PC-3 (cell line): ENCODE results near the gene KLHL36. TPM values are rescaled to one million over a fixed set of nuclear protein-coding genes. Genes with fewer than 3 reads are reported as not detected.

Source experiments
- ATAC-seq: fragments of 200-7000 bp; cut with Tn5 transposase; 2 replicates; pipeline ENCODE4 v1.9.1; 2020; ENCODE audit warnings: mild to moderate bottlenecking, moderate library complexity
- BruUV-seq: library from RNA; stranded (reverse); fragments of 400-500 nt; replicated peaks from 2 replicates; lab custom pipeline; 2021; lab: Mats Ljungman, UMichigan
- CTCF ChIA-PET: fragments of 300-600 bp; sonication (Branson Sonifier 250); formaldehyde crosslinking; loops from one replicate; lab custom pipeline; 2022; ENCODE audit warnings: antibody characterized with exemption; lab: Charles Lee
- POLR2A ChIA-PET: fragments of 300-600 bp; sonication (Branson Sonifier 250); formaldehyde crosslinking; loops from one replicate; lab custom pipeline; 2022; ENCODE audit warnings: antibody characterized with exemption; ENCODE audit not compliant: unreplicated experiment; lab: Charles Lee
- DNase-seq: peaks from one replicate; pipeline ENCODE4 v3.0.0-alpha.2; 2015
- H2AFZ ChIP-seq: fragments of 300-600 bp; sonication (generic); 2 replicates; pipeline ENCODE4 v1.6.0; 2016; ENCODE audit warnings: antibody characterized with exemption, low read length
- H3F3A ChIP-seq: fragments of 300-600 bp; sonication (generic); one replicate; pipeline ENCODE4 v1.6.0; 2017; ENCODE audit warnings: antibody characterized with exemption, low read length, control low read depth, mild to moderate bottlenecking; ENCODE audit not compliant: unreplicated experiment
- H3K27ac ChIP-seq: fragments of 300-600 bp; sonication (generic); 2 replicates; pipeline ENCODE4 v1.5.1; 2016; ENCODE audit warnings: mild to moderate bottlenecking, low read length
- H3K27me3 ChIP-seq: fragments of 300-600 bp; sonication (generic); 2 replicates; pipeline ENCODE4 v1.6.1; 2016; ENCODE audit warnings: low read length, mixed read lengths
- H3K36me3 ChIP-seq: fragments of 300-600 bp; sonication (generic); 2 replicates; pipeline ENCODE4 v1.6.1; 2016; ENCODE audit warnings: low read depth, mixed run types, low read length, mixed read lengths
- H3K4me1 ChIP-seq: fragments of 300-600 bp; sonication (generic); 2 replicates; pipeline ENCODE4 v1.5.1; 2016; ENCODE audit warnings: low read length; ENCODE audit not compliant: insufficient read depth
- H3K4me2 ChIP-seq: fragments of 300-600 bp; sonication (generic); 2 replicates; pipeline ENCODE4 v1.6.0; 2016; ENCODE audit warnings: low read length
- H3K4me3 ChIP-seq: fragments of 300-600 bp; sonication (generic); 2 replicates; pipeline ENCODE4 v1.5.1; 2016; ENCODE audit warnings: mild to moderate bottlenecking, low read length, mixed read lengths
- H3K79me2 ChIP-seq: fragments of 300-600 bp; sonication (generic); 2 replicates; pipeline ENCODE4 v1.6.1; 2017; ENCODE audit warnings: low read length, mixed read lengths
- H3K9ac ChIP-seq: fragments of 300-600 bp; sonication (generic); 2 replicates; pipeline ENCODE4 v1.6.0; 2016; ENCODE audit warnings: mild to moderate bottlenecking, low read length
- H3K9me2 ChIP-seq: fragments of 300-600 bp; sonication (generic); replicated peaks from 2 replicates; pipeline ENCODE4 v1.6.1; 2016; ENCODE audit warnings: mixed run types, low read length, mixed read lengths
- H3K9me3 ChIP-seq: fragments of 300-600 bp; sonication (generic); 2 replicates; pipeline ENCODE4 v1.6.1; 2016; ENCODE audit warnings: low read length, mixed read lengths
- H4K20me1 ChIP-seq: fragments of 300-600 bp; sonication (generic); 2 replicates; pipeline ENCODE4 v1.6.1; 2016; ENCODE audit warnings: low read length, mixed read lengths
- CTCF ChIP-seq: fragments of 300-600 bp; sonication (generic); conservative IDR thresholded peaks from 2 replicates; pipeline ENCODE4 v1.5.1; 2017; ENCODE audit warnings: antibody characterized with exemption, low read depth, mild to moderate bottlenecking, low read length
- EZH2 ChIP-seq: fragments of 300-600 bp; sonication (generic); IDR thresholded peaks from one replicate; pipeline ENCODE4 v1.6.1; 2017; ENCODE audit warnings: antibody characterized with exemption, mild to moderate bottlenecking, low read length; ENCODE audit not compliant: unreplicated experiment
- EZH2phosphoT487 ChIP-seq: fragments of 300-600 bp; sonication (generic); IDR thresholded peaks from 2 replicates; pipeline ENCODE4 v1.6.1; 2018; ENCODE audit warnings: mild to moderate bottlenecking, antibody characterized with exemption, low read length, borderline replicate concordance
- intact Hi-C: fragments of 100-400 bp; cut with micrococcal nuclease; formaldehyde crosslinking; loops from 2 replicates; pipeline ENCODE4 v1.9.0; 2023
- total RNA-seq: library from RNA; depleted of rRNA; stranded (reverse); fragments of >200 nt; gene quantifications from 2 replicates; pipeline ENCODE4 v1.2.3, GENCODE V29; 2014

KLHL36 gene
- total RNA-seq, 1 experiment from 2014 or later, result 33.8 TPM

GRCh38 chr16:84648595-84649510 is 542 bp downstream of the KLHL36 start:
- no peaks in the 10 kb centered on the region for H4K20me1 ChIP-seq
- POLR2A ChIA-PET, result no interaction called here
- no peak for TF ChIP-seq EZH2phosphoT487
- no peak for TF ChIP-seq CTCF
- no peak for TF ChIP-seq EZH2
- no peaks in the 10 kb centered on the region; the same call in none of the 2 replicates for H3K36me3 ChIP-seq
- peak overlapping the region; percentile 72 for H3K9ac ChIP-seq
- peak overlapping the region; percentile 93 for H3K4me2 ChIP-seq
- H3F3A ChIP-seq, result no peaks in the 10 kb centered on the region
- no peaks in the 10 kb centered on the region for H3K27me3 ChIP-seq
- peaks cover 7% of the 10 kb centered on the region for H3K4me1 ChIP-seq
- intact Hi-C loops, result no loop called here
- peak overlapping the region; percentile 15; the same call in 1 of the 2 replicates for H2AFZ ChIP-seq
- TSS peak; percentile 30 for BruUV-seq
- H3K27ac ChIP-seq, result no peak overlapping the region
- no peaks in the 10 kb centered on the region for H3K9me3 ChIP-seq
- H3K79me2 ChIP-seq, result peaks cover 10% of the 10 kb centered on the region
- DNase-seq (peak; percentile 26), ATAC-seq (peak; percentile 79)
- CTCF ChIA-PET, result interaction anchor here (0.6 kb wide), 1 partner anchor 61 kb away, joined by 3 read pairs; no protein-coding TSS in a partner anchor
- H3K9me2 ChIP-seq, result no peaks in the 10 kb centered on the region
- H3K4me3 ChIP-seq, result peak overlapping the region; percentile 90

GRCh38 chr16:84649511-84649861 is 1.2 kb downstream of the KLHL36 start:
- intact Hi-C loops, result no loop called here
- Histone ChIP-seq H3K27ac (no peak overlapping the region), H3K36me3 (no peaks in the 10 kb centered on the region; the same call in none of the 2 replicates), H3K4me3 (peak overlapping the region; percentile 90), H3K9me3 (no peaks in the 10 kb centered on the region), H3K9ac (no peak overlapping the region; the same call in 1 of the 2 replicates), H3F3A (no peaks in the 10 kb centered on the region), H3K9me2 (no peaks in the 10 kb centered on the region), H3K4me1 (peaks cover 7% of the 10 kb centered on the region; the same call in 1 of the 2 replicates), H3K79me2 (peaks cover 10% of the 10 kb centered on the region), H3K4me2 (peak overlapping the region; percentile 93), H2AFZ (no peak overlapping the region), H4K20me1 (no peaks in the 10 kb centered on the region), H3K27me3 (no peaks in the 10 kb centered on the region)
- CTCF ChIA-PET, result interaction anchor here (0.6 kb wide), 1 partner anchor 61 kb away, joined by 3 read pairs; no protein-coding TSS in a partner anchor
- ATAC-seq (no peak), DNase-seq (no peak)
- TF ChIP-seq EZH2phosphoT487, result no peak
- no peak for TF ChIP-seq CTCF
- no peak for TF ChIP-seq EZH2
- POLR2A ChIA-PET, result no interaction called here
- BruUV-seq, result no TSS peak
